ENCODE data around the gene FGF23.
A peak's percentile ranks its signal among the peaks of the same experiment; 100 is the strongest.

Gene FGF23

GRCh38 chr12:4417455-4417854, 37.9 kb upstream of the FGF23 start:
- Histone ChIP-seq H2AK5ac (ENCODE audit: low read length, severe bottlenecking) (no peak overlapping the region), H2BK12ac (ENCODE audit: low read length in 2 of 2) (no peak overlapping the region), H3K14ac (ENCODE audit: low read length in 2 of 2) (no peak overlapping the region), H3K79me1 (replicated peaks; ENCODE audit: low read length, poor library complexity, severe bottlenecking) (no peaks in the 10 kb centered on the region), H3K18ac (ENCODE audit: low read depth in 1 of 2, low read length in 2 of 2) (no peak overlapping the region), H4K8ac (ENCODE audit: low read length) (no peak overlapping the region), H3K4me1 (ENCODE audit: control insufficient read depth, insufficient read depth, low read depth, low read length) (peaks cover 2% of the 10 kb centered on the region), H2AFZ (ENCODE audit: low read depth, low read length) (no peak overlapping the region), H3K9ac (ENCODE audit: low read length) (no peak overlapping the region), H3K9me3 (ENCODE audit: control insufficient read depth, low read length) (no peaks in the 10 kb centered on the region), H3K36me3 (ENCODE audit: control insufficient read depth in 1 of 2, insufficient read depth in 2 of 2, low read depth in 1 of 2, low read length in 2 of 2) (no peaks in the 10 kb centered on the region), H3K27ac (ENCODE audit: low read length, poor library complexity, severe bottlenecking) (no peak overlapping the region), H4K91ac (ENCODE audit: low read length) (no peak overlapping the region), H2BK120ac (ENCODE audit: low read depth, low read length) (no peak overlapping the region), H2BK15ac (ENCODE audit: low read depth, poor library complexity, severe bottlenecking) (no peak overlapping the region), H3K23ac (ENCODE audit: low read length in 2 of 2) (no peak overlapping the region), H3K27me3 (ENCODE audit: control insufficient read depth in 1 of 2, insufficient read depth in 1 of 2, low read length in 2 of 2) (peaks cover 42 to 74% of the 10 kb centered on the region in 2 experiments), H3K4me2 (ENCODE audit: low read length, poor library complexity, severe bottlenecking) (no peak overlapping the region), H3K4me3 (ENCODE audit: insufficient read depth in 1 of 2, low read depth in 1 of 2, low read length in 2 of 2) (peak overlapping the region in 1 of 2 experiments; percentile 7), H3K4ac (ENCODE audit: low read depth in 1 of 2, low read length in 2 of 2) (no peak overlapping the region), H2BK5ac (ENCODE audit: low read depth, low read length, poor library complexity, severe bottlenecking) (no peak overlapping the region)
- DNase-seq, result no peak
- WGBS, result 85% methylated on average over 6 of the region's 6 CpGs

GRCh38 chr12:4416276-4416675, 36.8 kb upstream of the FGF23 start:
- WGBS, result 89% methylated on average over 8 of the region's 8 CpGs
- no peak overlapping the region for H2BK120ac ChIP-seq (ENCODE audit: low read depth, low read length)
- peaks cover 2% of the 10 kb centered on the region for H3K4me1 ChIP-seq (ENCODE audit: control insufficient read depth, insufficient read depth, low read depth, low read length)

GRCh38 chr12:4412465-4412864, 33.0 kb upstream of the FGF23 start:
- DNase-seq, result no peak
- Histone ChIP-seq H2AFZ (ENCODE audit: low read depth, low read length) (no peak overlapping the region), H3K27ac (ENCODE audit: low read length, poor library complexity, severe bottlenecking) (no peak overlapping the region), H3K4me2 (ENCODE audit: low read length, poor library complexity, severe bottlenecking) (no peak overlapping the region), H3K36me3 (ENCODE audit: control insufficient read depth in 1 of 2, insufficient read depth in 2 of 2, low read depth in 1 of 2, low read length in 2 of 2) (no peaks in the 10 kb centered on the region), H2BK5ac (ENCODE audit: low read depth, low read length, poor library complexity, severe bottlenecking) (no peak overlapping the region), H2BK12ac (ENCODE audit: low read length in 2 of 2) (no peak overlapping the region), H3K4me3 (ENCODE audit: insufficient read depth in 1 of 2, low read depth in 1 of 2, low read length in 2 of 2) (no peak overlapping the region), H3K4ac (ENCODE audit: low read depth in 1 of 2, low read length in 2 of 2) (no peak overlapping the region), H3K9ac (ENCODE audit: low read length) (no peak overlapping the region), H2BK120ac (ENCODE audit: low read depth, low read length) (no peak overlapping the region), H4K8ac (ENCODE audit: low read length) (no peak overlapping the region), H3K4me1 (ENCODE audit: control insufficient read depth, insufficient read depth, low read depth, low read length) (peaks cover 2% of the 10 kb centered on the region), H4K91ac (ENCODE audit: low read length) (no peak overlapping the region), H2BK15ac (ENCODE audit: low read depth, poor library complexity, severe bottlenecking) (no peak overlapping the region), H3K27me3 (ENCODE audit: control insufficient read depth in 1 of 2, insufficient read depth in 1 of 2, low read length in 2 of 2) (peaks cover 56 to 64% of the 10 kb centered on the region in 2 experiments), H3K9me3 (ENCODE audit: control insufficient read depth, low read length) (no peaks in the 10 kb centered on the region), H3K79me1 (replicated peaks; ENCODE audit: low read length, poor library complexity, severe bottlenecking) (no peaks in the 10 kb centered on the region), H3K14ac (ENCODE audit: low read length in 2 of 2) (no peak overlapping the region), H3K23ac (ENCODE audit: low read length in 2 of 2) (no peak overlapping the region), H2AK5ac (ENCODE audit: low read length, severe bottlenecking) (no peak overlapping the region), H3K18ac (ENCODE audit: low read depth in 1 of 2, low read length in 2 of 2) (no peak overlapping the region)
- WGBS, result 100% methylated on average over 1 of the region's 1 CpG

More at GRCh38 chr12:4416276-4416675, 36.8 kb upstream of the FGF23 start:
- no peaks in the 10 kb centered on the region for H3K36me3 ChIP-seq (ENCODE audit: control insufficient read depth in 1 of 2, insufficient read depth in 2 of 2, low read depth in 1 of 2, low read length in 2 of 2)
- no peak overlapping the region for H2AFZ ChIP-seq (ENCODE audit: low read depth, low read length)
- H3K27me3 ChIP-seq (ENCODE audit: control insufficient read depth in 1 of 2, insufficient read depth in 1 of 2, low read length in 2 of 2), result peaks cover 54 to 86% of the 10 kb centered on the region in 2 experiments
- no peak overlapping the region for H4K91ac ChIP-seq (ENCODE audit: low read length)
- no peak overlapping the region for H3K4ac ChIP-seq (ENCODE audit: low read depth in 1 of 2, low read length in 2 of 2)
- H3K27ac ChIP-seq (ENCODE audit: low read length, poor library complexity, severe bottlenecking), result no peak overlapping the region
- H3K23ac ChIP-seq (ENCODE audit: low read length in 2 of 2), result no peak overlapping the region
- H3K14ac ChIP-seq (ENCODE audit: low read length in 2 of 2), result no peak overlapping the region
- no peak overlapping the region for H2AK5ac ChIP-seq (ENCODE audit: low read length, severe bottlenecking)
- no peak for DNase-seq
- no peaks in the 10 kb centered on the region for H3K9me3 ChIP-seq (ENCODE audit: control insufficient read depth, low read length)
- H3K4me2 ChIP-seq (ENCODE audit: low read length, poor library complexity, severe bottlenecking), result no peak overlapping the region
- no peak overlapping the region for H3K4me3 ChIP-seq (ENCODE audit: insufficient read depth in 1 of 2, low read depth in 1 of 2, low read length in 2 of 2)
- no peak overlapping the region for H2BK12ac ChIP-seq (ENCODE audit: low read length in 2 of 2)
- no peak overlapping the region for H4K8ac ChIP-seq (ENCODE audit: low read length)
- no peak overlapping the region for H3K9ac ChIP-seq (ENCODE audit: low read length)
- H2BK15ac ChIP-seq (ENCODE audit: low read depth, poor library complexity, severe bottlenecking), result no peak overlapping the region
- no peaks in the 10 kb centered on the region for H3K79me1 ChIP-seq (replicated peaks; ENCODE audit: low read length, poor library complexity, severe bottlenecking)
- no peak overlapping the region for H3K18ac ChIP-seq (ENCODE audit: low read depth in 1 of 2, low read length in 2 of 2)
- H2BK5ac ChIP-seq (ENCODE audit: low read depth, low read length, poor library complexity, severe bottlenecking), result no peak overlapping the region

DNA sequence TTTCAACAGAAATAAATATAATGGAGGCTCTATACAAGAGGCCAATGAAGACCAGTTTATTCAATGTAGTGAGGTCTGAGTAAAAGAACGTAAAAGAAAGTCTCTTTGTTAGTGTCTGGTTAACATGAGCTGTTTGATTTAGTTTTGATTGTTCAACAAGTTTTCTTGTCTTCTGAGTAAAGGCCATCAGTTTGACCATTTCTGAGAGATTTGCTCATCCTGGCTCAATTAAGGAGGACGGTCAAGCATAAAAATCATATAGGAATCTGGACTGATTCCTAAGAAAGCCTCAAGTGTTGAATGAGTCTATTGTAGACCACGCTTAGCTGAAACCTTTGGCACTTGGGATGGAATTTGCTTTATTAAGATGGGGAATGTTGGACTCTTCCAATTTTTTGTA, 32.5 kb upstream of the FGF23 start:
- Histone ChIP-seq H3K79me1 (replicated peaks; ENCODE audit: low read length, poor library complexity, severe bottlenecking) (no peaks in the 10 kb centered on the region), H3K23ac (ENCODE audit: low read length in 2 of 2) (no peak overlapping the region), H3K27me3 (ENCODE audit: control insufficient read depth in 1 of 2, insufficient read depth in 1 of 2, low read length in 2 of 2) (peaks cover 52 to 60% of the 10 kb centered on the region in 2 experiments), H2AK5ac (ENCODE audit: low read length, severe bottlenecking) (no peak overlapping the region), H2BK5ac (ENCODE audit: low read depth, low read length, poor library complexity, severe bottlenecking) (no peak overlapping the region), H3K36me3 (ENCODE audit: control insufficient read depth in 1 of 2, insufficient read depth in 2 of 2, low read depth in 1 of 2, low read length in 2 of 2) (no peaks in the 10 kb centered on the region), H2BK120ac (ENCODE audit: low read depth, low read length) (no peak overlapping the region), H3K14ac (ENCODE audit: low read length in 2 of 2) (no peak overlapping the region), H3K4me3 (ENCODE audit: insufficient read depth in 1 of 2, low read depth in 1 of 2, low read length in 2 of 2) (no peak overlapping the region), H3K4me2 (ENCODE audit: low read length, poor library complexity, severe bottlenecking) (no peak overlapping the region), H2AFZ (ENCODE audit: low read depth, low read length) (no peak overlapping the region), H3K9ac (ENCODE audit: low read length) (no peak overlapping the region), H2BK12ac (ENCODE audit: low read length in 2 of 2) (no peak overlapping the region), H3K27ac (ENCODE audit: low read length, poor library complexity, severe bottlenecking) (no peak overlapping the region), H4K8ac (ENCODE audit: low read length) (no peak overlapping the region), H3K4ac (ENCODE audit: low read depth in 1 of 2, low read length in 2 of 2) (no peak overlapping the region), H3K18ac (ENCODE audit: low read depth in 1 of 2, low read length in 2 of 2) (no peak overlapping the region), H3K9me3 (ENCODE audit: control insufficient read depth, low read length) (no peaks in the 10 kb centered on the region), H3K4me1 (ENCODE audit: control insufficient read depth, insufficient read depth, low read depth, low read length) (no peaks in the 10 kb centered on the region), H4K91ac (ENCODE audit: low read length) (no peak overlapping the region), H2BK15ac (ENCODE audit: low read depth, poor library complexity, severe bottlenecking) (no peak overlapping the region)
- 86% methylated on average over 3 of the region's 3 CpGs for WGBS
- DNase-seq, result no peak
